Loucy (cell line): Measurements from ENCODE around the gene STAC3.

Experiments used
- H2AFZ ChIP-seq: fragments of 200-600 bp; sonication (generic); 2 replicates; pipeline ENCODE4 v1.6.0; 2016; ENCODE audit warnings: antibody characterized with exemption, mild to moderate bottlenecking, low read length, moderate library complexity
- H3F3A ChIP-seq: fragments of 200-600 bp; 2 replicates; pipeline ENCODE4 v1.6.0; 2016; ENCODE audit warnings: antibody characterized with exemption, low read depth, mild to moderate bottlenecking
- H3K27me3 ChIP-seq: fragments of 200-600 bp; sonication (generic); 2 replicates; pipeline ENCODE4 v1.6.1; 2014; ENCODE audit warnings: low read length, mild to moderate bottlenecking; ENCODE audit not compliant: insufficient read depth, poor library complexity, severe bottlenecking
- H3K36me3 ChIP-seq: fragments of 200-600 bp; sonication (generic); 2 replicates; pipeline ENCODE4 v1.6.1; 2016; ENCODE audit warnings: low read length; ENCODE audit not compliant: insufficient read depth
- H3K4me1 ChIP-seq: fragments of 200-600 bp; sonication (generic); 2 replicates; pipeline ENCODE4 v1.5.1; 2014; ENCODE audit warnings: low read length, mild to moderate bottlenecking; ENCODE audit not compliant: insufficient read depth, poor library complexity, severe bottlenecking
- H3K4me2 ChIP-seq: fragments of 200-600 bp; sonication (generic); 2 replicates; pipeline ENCODE4 v1.6.0; 2014; ENCODE audit warnings: antibody characterized with exemption, low read length, low read depth, mild to moderate bottlenecking; ENCODE audit not compliant: poor library complexity, severe bottlenecking
- H3K4me3 ChIP-seq: fragments of 200-600 bp; sonication (generic); 2 replicates; pipeline ENCODE4 v1.5.1; 2014; ENCODE audit warnings: low read length, mild to moderate bottlenecking, mixed read lengths; ENCODE audit not compliant: poor library complexity, severe bottlenecking
- H3K79me2 ChIP-seq: fragments of 200-600 bp; sonication (generic); 2 replicates; pipeline ENCODE4 v1.6.1; 2014; ENCODE audit warnings: low read length; ENCODE audit not compliant: insufficient read depth
- H3K9ac ChIP-seq: fragments of 200-600 bp; sonication (generic); 2 replicates; pipeline ENCODE4 v1.6.0; 2014; ENCODE audit warnings: mild to moderate bottlenecking, low read depth, low read length, moderate library complexity; ENCODE audit not compliant: poor library complexity, severe bottlenecking
- H3K9me2 ChIP-seq: fragments of 200-600 bp; sonication (generic); replicated peaks from 2 replicates; pipeline ENCODE4 v1.6.1; 2016; ENCODE audit warnings: low read depth, low read length, mixed read lengths
- H3K9me3 ChIP-seq: fragments of 200-600 bp; sonication (generic); 2 replicates; pipeline ENCODE4 v1.6.1; 2014; ENCODE audit warnings: mild to moderate bottlenecking, antibody characterized with exemption, low read length, low read depth; ENCODE audit not compliant: insufficient read depth
- H4K20me1 ChIP-seq: fragments of 200-600 bp; sonication (generic); 2 replicates; pipeline ENCODE4 v1.6.0; 2014; ENCODE audit warnings: antibody characterized with exemption, low read length, mild to moderate bottlenecking; ENCODE audit not compliant: insufficient read depth, poor library complexity, severe bottlenecking
- CTCF ChIP-seq: fragments of 200-600 bp; sonication (generic); conservative IDR thresholded peaks from 2 replicates; pipeline ENCODE4 v1.5.1; 2014; ENCODE audit warnings: mild to moderate bottlenecking, antibody characterized with exemption, low read length
- EZH2phosphoT487 ChIP-seq: fragments of 200-600 bp; IDR thresholded peaks from 2 replicates; pipeline ENCODE4 v1.6.1; 2018; ENCODE audit warnings: antibody characterized with exemption, mild to moderate bottlenecking, moderate library complexity, borderline replicate concordance

The STAC3 gene

GRCh38 chr12:57223191-57224165 lies 27.5 kb downstream of the STAC3 start:
- Histone ChIP-seq H3K79me2 (no peaks in the 10 kb centered on the region), H3F3A (no peaks in the 10 kb centered on the region), H3K4me3 (no peak overlapping the region), H3K36me3 (no peaks in the 10 kb centered on the region), H3K4me2 (no peak overlapping the region), H3K27me3 (no peaks in the 10 kb centered on the region), H3K9me3 (no peaks in the 10 kb centered on the region), H3K9me2 (no peaks in the 10 kb centered on the region), H4K20me1 (no peaks in the 10 kb centered on the region), H2AFZ (no peak overlapping the region), H3K9ac (no peak overlapping the region), H3K4me1 (peaks cover 19% of the 10 kb centered on the region)
- TF ChIP-seq CTCF (no peak), EZH2phosphoT487 (no peak)

GRCh38 chr12:57222286-57223190 lies 28.4 kb downstream of the STAC3 start:
- H3K4me2 ChIP-seq: no peak overlapping the region
- H3K4me3 ChIP-seq: no peak overlapping the region
- H4K20me1 ChIP-seq: no peaks in the 10 kb centered on the region
- H3K27me3 ChIP-seq: no peaks in the 10 kb centered on the region
- H3K4me1 ChIP-seq: peaks cover 14% of the 10 kb centered on the region
- H3K36me3 ChIP-seq: no peaks in the 10 kb centered on the region
- TF ChIP-seq CTCF: no peak
- TF ChIP-seq EZH2phosphoT487: no peak
- no peak overlapping the region for H3K9ac ChIP-seq
- H3K79me2 ChIP-seq: no peaks in the 10 kb centered on the region
- no peaks in the 10 kb centered on the region for H3F3A ChIP-seq
- H3K9me2 ChIP-seq: no peaks in the 10 kb centered on the region
- H2AFZ ChIP-seq: no peak overlapping the region
- no peaks in the 10 kb centered on the region for H3K9me3 ChIP-seq

GRCh38 chr12:57221169-57221917 lies 29.6 kb downstream of the STAC3 start:
- no peaks in the 10 kb centered on the region for H3F3A ChIP-seq
- H3K36me3 ChIP-seq: no peaks in the 10 kb centered on the region
- no peak for TF ChIP-seq EZH2phosphoT487
- TF ChIP-seq CTCF: no peak
- peaks cover 10% of the 10 kb centered on the region for H3K4me1 ChIP-seq
- H3K4me3 ChIP-seq: no peak overlapping the region
- H3K4me2 ChIP-seq: no peak overlapping the region
- H2AFZ ChIP-seq: no peak overlapping the region
- H3K9me2 ChIP-seq: no peaks in the 10 kb centered on the region
- H3K9me3 ChIP-seq: no peaks in the 10 kb centered on the region
- H3K9ac ChIP-seq: no peak overlapping the region
- H3K79me2 ChIP-seq: no peaks in the 10 kb centered on the region
- no peaks in the 10 kb centered on the region for H3K27me3 ChIP-seq
- no peaks in the 10 kb centered on the region for H4K20me1 ChIP-seq
